TTC549 (cell line): Measurements from ENCODE around the gene PARD3B.

ENCODE experiments used
- FAIRE-seq: peaks from 2 replicates; lab custom pipeline; 2012; peaks lifted over from hg19 to GRCh38; lab: Jason Lieb, UNC

The PARD3B gene

DNA sequence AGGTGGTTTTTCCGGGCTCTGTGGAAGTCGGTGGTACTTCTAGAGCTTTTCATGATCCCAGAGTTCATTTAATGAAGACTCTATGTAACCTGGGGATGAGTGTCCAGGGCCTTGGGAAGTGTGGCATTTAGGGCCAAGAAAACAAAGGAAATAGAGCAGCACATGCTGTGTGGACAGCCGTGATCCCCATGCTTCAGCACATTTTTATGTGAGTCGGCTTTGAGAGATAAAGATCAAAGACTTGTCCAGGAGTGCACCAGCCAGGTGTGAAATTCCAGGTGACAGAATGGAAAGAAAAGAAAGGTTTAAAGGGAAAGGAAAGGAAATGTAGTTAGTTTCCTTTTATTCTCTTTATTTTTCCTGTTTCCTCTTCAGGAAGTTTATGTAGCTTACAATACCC is 879.1 kb downstream of the PARD3B start:
- no peak for FAIRE-seq

DNA sequence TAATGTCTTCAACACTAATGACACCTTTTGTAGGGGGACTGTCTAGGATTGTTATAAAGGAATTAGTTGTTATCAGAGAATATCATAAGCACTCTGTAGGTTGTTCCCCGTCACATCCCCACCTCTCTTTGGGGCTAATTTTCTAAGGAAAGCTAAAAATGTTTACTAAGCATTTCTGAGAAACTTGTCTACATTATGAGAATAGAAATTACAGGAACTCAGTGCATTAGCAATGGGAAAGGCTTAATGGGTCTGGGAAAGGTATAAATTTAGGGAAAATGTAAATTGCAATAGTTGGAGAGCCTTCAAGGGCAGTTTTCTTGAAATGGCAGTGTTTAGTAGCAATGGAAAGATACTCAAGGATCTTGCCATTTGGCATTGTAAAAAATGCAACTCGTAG is 879.8 kb downstream of the PARD3B start:
- no peak for FAIRE-seq

DNA sequence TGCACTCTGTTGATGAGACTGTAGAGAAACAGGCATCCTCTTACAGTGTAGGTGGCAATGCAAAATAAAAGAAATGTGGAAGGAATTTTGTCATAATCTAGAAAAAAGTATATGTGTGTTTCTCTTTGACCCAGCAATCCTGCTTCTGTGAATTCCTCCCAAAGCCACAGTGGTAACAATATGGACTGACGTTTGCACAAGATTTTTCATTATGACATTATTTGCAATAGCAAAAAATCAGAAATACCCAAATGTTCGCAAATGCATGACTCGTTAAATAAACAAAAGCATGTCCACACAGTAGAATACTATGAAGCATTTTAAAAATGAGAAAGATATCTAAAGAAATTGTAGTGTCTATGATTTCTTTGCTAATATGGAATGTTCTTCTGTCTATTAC is 881.8 kb downstream of the PARD3B start:
- FAIRE-seq: no peak

GRCh38 chr2:205428811-205429210 is 883.5 kb downstream of the PARD3B start:
- no peak for FAIRE-seq

GRCh38 chr2:205435970-205436369 is 890.7 kb downstream of the PARD3B start:
- no peak for FAIRE-seq

GRCh38 chr2:205438241-205438640 is 893.0 kb downstream of the PARD3B start:
- FAIRE-seq: no peak

DNA sequence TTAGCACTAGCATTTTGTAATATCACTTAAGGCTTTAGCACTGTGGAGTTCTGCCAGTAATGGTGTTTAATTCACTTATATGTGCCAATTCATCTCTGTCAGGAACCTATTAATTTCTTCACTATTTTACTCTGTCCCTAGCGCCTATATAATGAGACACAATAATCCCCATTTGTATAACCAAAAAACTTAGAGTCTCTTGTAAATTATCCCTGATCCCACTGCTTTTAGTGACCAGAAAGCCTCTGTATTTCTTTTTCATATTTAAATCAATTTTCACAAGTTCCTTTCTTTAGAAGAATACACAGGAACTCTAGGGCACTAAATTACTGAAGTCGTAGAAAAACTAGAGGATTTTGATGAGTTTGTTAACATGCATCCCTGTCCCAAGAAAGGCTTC is 894.3 kb downstream of the PARD3B start:
- no peak for FAIRE-seq

GRCh38 chr2:205441524-205441923 is 896.2 kb downstream of the PARD3B start:
- no peak for FAIRE-seq

DNA sequence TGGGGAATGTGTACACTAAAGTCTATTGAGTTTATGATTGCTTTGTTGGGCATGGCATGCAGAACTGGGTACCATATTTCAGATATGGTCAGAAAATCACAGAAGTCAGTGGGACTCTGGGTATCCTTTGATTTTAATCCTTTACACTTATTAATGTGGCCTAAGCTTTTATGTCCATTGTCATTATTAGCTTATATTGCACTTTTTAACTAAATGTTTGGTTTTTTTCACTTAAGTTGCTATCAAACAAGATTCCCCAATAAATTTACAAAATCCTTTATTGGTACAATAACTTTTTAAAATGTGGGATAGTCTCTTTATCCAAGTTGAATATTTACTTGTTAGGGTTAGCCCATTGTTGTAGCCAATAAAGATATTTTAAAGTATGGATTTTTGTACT is 902.9 kb downstream of the PARD3B start:
- no peak for FAIRE-seq

GRCh38 chr2:205451901-205452512 is 906.7 kb downstream of the PARD3B start:
- FAIRE-seq: no peak

GRCh38 chr2:205453202-205453601 is 907.9 kb downstream of the PARD3B start:
- no peak for FAIRE-seq

- FAIRE-seq: peak; percentile 95
Measured at GRCh38 chr2:205456682-205457081, 911.4 kb downstream of the PARD3B start.

- no peak for FAIRE-seq
Measured at GRCh38 chr2:205460217-205460616, 914.9 kb downstream of the PARD3B start.

DNA sequence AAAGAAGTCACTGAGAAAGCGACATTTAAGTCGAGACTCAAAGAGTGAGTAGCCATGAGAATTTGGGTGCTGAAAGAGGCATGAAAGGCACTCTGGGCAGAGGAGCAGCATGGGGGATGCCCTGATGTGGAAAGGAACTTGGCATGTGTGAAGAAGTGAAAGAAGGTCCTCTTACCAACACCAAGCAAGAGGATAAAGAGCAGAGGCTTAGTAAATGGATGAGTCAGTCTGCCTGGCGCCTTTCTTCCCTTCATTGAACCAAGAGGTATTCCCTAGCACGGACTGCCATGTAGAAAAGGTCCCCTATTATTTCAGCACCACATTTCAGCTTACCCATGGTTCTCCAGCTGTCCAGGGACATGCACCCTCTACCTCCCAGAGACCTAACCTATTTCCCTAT is 915.9 kb downstream of the PARD3B start:
- FAIRE-seq: no peak

- FAIRE-seq: no peak
Measured at GRCh38 chr2:205461678-205462665, 916.7 kb downstream of the PARD3B start.

GRCh38 chr2:205462681-205463345 is 917.5 kb downstream of the PARD3B start:
- FAIRE-seq: no peak

- FAIRE-seq: no peak
Measured at GRCh38 chr2:205463466-205464025, 918.3 kb downstream of the PARD3B start.

GRCh38 chr2:205464681-205465080 is 919.4 kb downstream of the PARD3B start:
- no peak for FAIRE-seq

DNA sequence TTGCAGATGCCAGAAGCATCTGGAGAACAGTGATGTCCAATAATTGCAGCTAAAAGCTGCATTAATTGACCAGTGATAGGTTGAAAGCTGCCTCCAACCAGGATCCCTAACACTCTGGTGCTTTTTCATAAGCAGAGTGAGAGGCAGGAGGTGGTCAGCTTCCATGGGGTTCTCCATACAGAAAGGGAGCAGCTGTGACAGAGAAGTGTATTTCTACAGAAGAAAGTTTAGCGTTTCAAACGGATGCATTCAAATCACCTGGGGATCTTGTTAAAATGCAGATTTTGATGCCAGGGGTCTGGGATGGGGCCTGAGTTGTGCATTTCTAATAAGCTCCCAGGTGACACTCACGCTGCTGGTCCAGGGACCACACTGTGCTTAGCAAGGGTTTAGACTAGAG is 920.5 kb downstream of the PARD3B start:
- no peak for FAIRE-seq

GRCh38 chr2:205471776-205472175 is 926.5 kb downstream of the PARD3B start:
- FAIRE-seq: no peak

GRCh38 chr2:205473791-205474190 is 928.5 kb downstream of the PARD3B start:
- no peak for FAIRE-seq

- no peak for FAIRE-seq
Measured at GRCh38 chr2:205474741-205475415, 929.6 kb downstream of the PARD3B start.
